HAP-1 (cell line): ENCODE measurements around the gene ZNF528.

Experiments used
- DNase-seq, 2 experiments: peaks; one replicate each; pipeline ENCODE4 v3.0.0-alpha.2; 2016 to 2020; ENCODE audit warnings: low spot score in 2 of 2
- H3K27me3 ChIP-seq: fragments of 250-450 bp; sonication (Bioruptor Pico); 2 replicates; pipeline ENCODE4 v1.5.1; 2020; ENCODE audit warnings: low read depth, mild to moderate bottlenecking, moderate library complexity
- H3K36me3 ChIP-seq: fragments of 250-450 bp; sonication (Bioruptor Pico); replicated peaks from 2 replicates; pipeline ENCODE4 v1.5.1; 2020; ENCODE audit warnings: mild to moderate bottlenecking
- H3K4me1 ChIP-seq: fragments of 250-450 bp; sonication (Bioruptor Pico); 2 replicates; pipeline ENCODE4 v1.5.1; 2020; ENCODE audit warnings: mild to moderate bottlenecking
- H3K4me3 ChIP-seq: fragments of 250-450 bp; sonication (Bioruptor Pico); 2 replicates; pipeline ENCODE4 v1.5.1; 2020; ENCODE audit warnings: mild to moderate bottlenecking, moderate library complexity
- H3K9me3 ChIP-seq: fragments of 250-450 bp; sonication (Bioruptor Pico); 2 replicates; pipeline ENCODE4 v1.5.1; 2020; ENCODE audit warnings: mild to moderate bottlenecking, moderate library complexity
- in situ Hi-C: fragments of 300-500 bp; cut with MboI; formaldehyde crosslinking; loops from 3 replicates; pipeline ENCODE4 v1.14.3; 2020; ENCODE audit warnings: low sequenced_read_pairs, inconsistent platforms, mixed read lengths

ZNF528 gene

DNA sequence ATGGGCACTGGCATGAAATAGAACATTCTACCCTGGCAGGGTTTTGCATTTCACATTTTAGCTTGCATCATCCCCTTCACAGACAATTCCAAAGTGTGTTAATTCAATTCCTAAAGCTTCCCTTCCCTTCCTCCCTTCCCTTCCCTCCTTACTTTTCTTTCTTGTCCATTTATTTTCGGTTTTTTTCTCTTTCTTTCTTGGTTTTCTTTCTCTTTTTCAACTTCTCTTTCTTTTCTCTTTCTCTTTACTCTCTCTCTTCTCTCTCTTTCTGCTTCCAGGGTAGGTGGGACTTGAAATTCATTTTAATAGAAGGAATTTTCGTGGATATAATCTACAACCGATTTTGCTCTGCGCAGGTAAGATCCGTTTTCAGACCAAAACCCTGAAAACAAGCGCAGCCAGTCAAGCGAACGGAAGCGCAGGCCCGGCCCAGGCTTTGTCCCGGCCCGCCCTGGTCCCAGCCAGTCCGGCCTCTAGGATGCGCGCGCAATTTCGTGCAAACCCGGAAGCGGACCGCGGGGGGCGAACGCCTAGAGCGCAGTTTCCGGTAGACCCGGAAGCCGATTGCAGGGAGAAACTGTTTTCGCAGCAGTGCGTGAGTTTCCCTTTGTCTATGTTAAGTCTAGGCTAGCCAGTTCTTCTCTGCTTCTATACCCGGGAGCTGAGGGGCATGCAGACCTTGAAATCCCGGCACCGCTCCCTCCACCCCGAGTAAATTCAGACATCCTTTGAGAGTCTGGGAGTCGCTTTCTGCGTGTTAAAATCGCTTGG is at the start of gene ZNF528:
ZNF528 (plus strand) TSS at position 540 of the 771 bp plus-strand sequence. CDS start 4,165 bp downstream, outside the sequence.
- DNase-seq, result no peak
- Histone ChIP-seq H3K4me1 (no peaks in the 10 kb centered on the region), H3K27me3 (no peaks in the 10 kb centered on the region), H3K36me3 (no peaks in the 10 kb centered on the region), H3K9me3 (no peaks in the 10 kb centered on the region), H3K4me3 (no peak within 1 kb of the TSS)
- in situ Hi-C loops, result no loop called here

DNA sequence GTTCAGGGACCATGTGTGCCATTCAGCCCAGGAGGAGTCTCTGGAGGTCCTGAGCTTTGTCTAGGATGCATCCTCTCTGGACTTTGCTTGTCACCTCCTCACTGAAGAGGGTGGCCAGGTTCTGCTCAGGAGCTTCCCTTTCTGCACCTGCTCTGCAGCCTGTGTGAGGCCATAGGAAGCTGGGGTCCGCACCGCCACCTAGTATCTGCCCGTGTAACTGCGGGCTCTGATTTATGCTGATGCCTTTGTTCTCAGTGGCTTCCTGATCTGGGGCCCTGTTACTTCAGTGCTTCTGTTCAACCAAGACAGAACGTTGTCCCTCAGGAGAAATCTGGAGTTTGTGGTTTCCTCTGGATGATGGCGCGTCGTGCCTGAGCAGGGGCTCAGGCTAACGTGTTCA is 46.1 kb upstream of the ZNF528 start:
- Histone ChIP-seq H3K27me3 (no peaks in the 10 kb centered on the region), H3K4me1 (no peaks in the 10 kb centered on the region), H3K4me3 (no peak overlapping the region), H3K36me3 (no peaks in the 10 kb centered on the region), H3K9me3 (no peaks in the 10 kb centered on the region; the same call in 1 of the 2 replicates)
- in situ Hi-C loops, result no loop called here
- no peak for DNase-seq

DNA sequence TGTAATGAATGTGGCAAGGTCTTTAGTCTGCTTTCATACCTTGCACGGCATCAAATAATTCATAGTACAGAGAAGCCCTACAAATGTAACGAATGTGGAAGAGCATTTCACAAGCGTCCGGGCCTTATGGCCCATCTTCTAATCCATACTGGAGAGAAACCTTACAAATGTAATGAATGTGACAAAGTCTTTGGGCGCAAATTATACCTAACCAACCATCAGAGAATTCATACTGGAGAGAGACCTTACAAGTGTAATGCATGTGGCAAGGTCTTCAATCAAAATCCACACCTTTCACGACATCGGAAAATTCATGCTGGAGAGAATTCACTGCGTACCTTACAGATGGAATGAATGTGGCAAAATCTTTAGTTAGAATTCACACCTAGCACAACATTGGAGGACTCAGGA is 31.2 kb upstream of the ZNF528 start:
- DNase-seq, result no peak
- in situ Hi-C loops, result no loop called here
- H3K9me3 ChIP-seq, result no peaks in the 10 kb centered on the region; the same call in 1 of the 2 replicates

DNA sequence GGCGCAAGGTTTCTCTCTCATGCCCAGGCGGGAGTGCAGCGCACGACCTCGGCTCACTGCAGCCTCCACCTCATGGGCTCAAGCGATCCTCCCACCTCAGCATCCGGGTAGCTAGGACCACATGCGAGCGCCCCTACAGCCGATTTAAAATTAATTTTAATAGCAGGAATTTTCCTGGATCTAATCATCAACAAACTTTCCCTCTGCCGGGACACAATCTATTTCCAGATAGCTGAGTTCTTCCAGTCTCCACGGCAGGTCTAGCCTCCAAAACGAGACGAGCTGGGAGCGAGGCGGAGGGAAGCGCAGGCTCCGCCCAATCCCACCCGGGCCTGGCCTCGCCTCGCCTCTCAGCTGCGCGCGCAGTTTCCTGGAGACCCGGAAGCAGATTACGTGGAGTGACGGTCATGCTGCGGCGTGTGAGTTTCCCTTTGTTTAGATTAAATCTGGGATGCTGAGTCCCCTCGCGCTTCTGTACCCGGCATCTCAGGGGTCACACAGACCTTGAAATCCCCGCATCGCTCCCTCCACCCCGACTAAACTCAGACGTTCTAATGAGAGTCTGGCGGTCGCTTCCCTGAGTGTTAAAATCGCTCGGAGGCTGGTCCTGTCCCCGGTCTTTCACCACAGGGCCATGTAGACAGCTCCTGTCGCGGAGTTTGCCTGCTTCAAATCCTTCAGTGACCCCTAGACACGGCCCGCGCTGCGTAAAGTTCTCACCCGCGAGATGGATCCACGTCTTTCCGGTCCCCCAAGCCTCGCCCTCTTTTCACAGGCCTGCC is 27.9 kb upstream of the ZNF528 start, which contains the start of gene ZNF880:
ZNF880 (plus strand) TSS at position 365 of the 782 bp plus-strand sequence; CDS start at position 408, 43 bp downstream.
- DNase-seq, result no peak

More for the DNA sequence above, 31.2 kb upstream of the ZNF528 start:
- H3K4me1 ChIP-seq, result no peaks in the 10 kb centered on the region
- H3K4me3 ChIP-seq, result no peak overlapping the region
- H3K36me3 ChIP-seq, result no peaks in the 10 kb centered on the region
- H3K27me3 ChIP-seq, result no peaks in the 10 kb centered on the region

DNA sequence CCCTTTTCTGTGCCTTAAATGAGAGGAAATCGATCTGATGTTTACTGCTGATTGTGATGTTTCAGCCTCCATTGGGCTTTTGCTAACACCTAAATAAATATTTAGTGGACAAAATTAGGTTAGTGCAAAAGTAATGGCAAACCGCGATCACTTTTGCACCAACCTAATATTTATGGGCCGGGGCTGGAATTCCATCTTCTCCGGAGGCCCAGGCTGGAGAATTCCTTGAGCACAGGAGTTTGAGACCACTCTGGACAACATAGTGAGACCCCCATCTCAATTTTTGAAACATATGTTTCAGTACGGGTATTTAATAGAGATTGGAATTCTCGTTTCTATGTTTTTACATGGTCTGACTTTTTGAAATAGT is 27.3 kb upstream of the ZNF528 start:
- H3K36me3 ChIP-seq, result no peaks in the 10 kb centered on the region
- H3K27me3 ChIP-seq, result no peaks in the 10 kb centered on the region
- H3K4me3 ChIP-seq, result no peak overlapping the region
- in situ Hi-C loops, result no loop called here
- DNase-seq, result no peak
- no peaks in the 10 kb centered on the region; the same call in 1 of the 2 replicates for H3K9me3 ChIP-seq
- H3K4me1 ChIP-seq, result no peaks in the 10 kb centered on the region

More for the DNA sequence above, 27.9 kb upstream of the ZNF528 start, which contains the start of gene ZNF880:
- Histone ChIP-seq H3K36me3 (no peaks in the 10 kb centered on the region), H3K9me3 (no peaks in the 10 kb centered on the region; the same call in 1 of the 2 replicates), H3K4me1 (no peaks in the 10 kb centered on the region), H3K27me3 (no peaks in the 10 kb centered on the region), H3K4me3 (no peak within 1 kb of the TSS)
- in situ Hi-C loops, result no loop called here

DNA sequence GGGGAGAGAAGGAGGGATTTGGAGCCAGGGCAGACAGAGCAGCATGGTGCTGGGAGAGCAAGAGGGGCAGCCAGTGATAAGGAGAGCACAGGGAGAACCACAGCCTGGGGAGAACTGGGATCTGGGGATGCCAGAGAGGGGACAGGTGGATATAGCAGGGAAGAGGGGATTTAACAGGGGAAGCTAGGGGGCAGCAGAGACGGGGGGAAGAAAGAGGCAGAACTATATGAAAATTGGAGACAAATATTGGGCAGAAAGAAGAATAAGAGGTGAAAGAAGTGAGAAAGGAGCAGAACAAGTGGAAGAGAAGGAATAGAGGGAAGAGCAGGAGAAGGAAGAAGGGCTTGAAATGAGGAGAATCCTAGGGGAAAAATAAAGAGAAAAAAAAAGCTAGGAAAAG is 6.5 kb upstream of the ZNF528 start:
- in situ Hi-C loops, result no loop called here
- DNase-seq, result no peak
- Histone ChIP-seq H3K27me3 (no peaks in the 10 kb centered on the region), H3K4me3 (no peak overlapping the region), H3K9me3 (no peaks in the 10 kb centered on the region), H3K4me1 (no peaks in the 10 kb centered on the region), H3K36me3 (no peaks in the 10 kb centered on the region)

DNA sequence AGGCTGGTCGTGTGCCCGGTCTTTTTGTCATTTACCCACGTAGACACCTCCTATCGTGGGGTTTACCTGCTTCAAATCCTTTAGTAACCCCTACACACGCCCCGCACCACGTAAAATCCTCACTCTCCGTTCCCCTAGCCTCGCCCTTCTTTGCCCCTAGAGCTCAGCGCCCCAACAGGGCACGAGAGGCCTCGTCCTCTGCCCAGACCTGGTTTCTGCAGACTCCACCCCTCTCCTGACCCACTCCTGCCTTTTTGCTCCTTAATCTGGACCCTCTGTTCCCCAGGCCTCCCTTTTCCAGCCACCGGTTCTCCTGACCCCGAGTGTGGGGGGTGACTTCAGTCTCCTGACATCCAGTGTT is 412 bp downstream of the ZNF528 start:
- in situ Hi-C loops, result no loop called here
- DNase-seq, result no peak
- H3K9me3 ChIP-seq, result no peaks in the 10 kb centered on the region
- H3K4me3 ChIP-seq, result no peak overlapping the region
- no peaks in the 10 kb centered on the region for H3K4me1 ChIP-seq
- H3K36me3 ChIP-seq, result no peaks in the 10 kb centered on the region
- no peaks in the 10 kb centered on the region for H3K27me3 ChIP-seq

DNA sequence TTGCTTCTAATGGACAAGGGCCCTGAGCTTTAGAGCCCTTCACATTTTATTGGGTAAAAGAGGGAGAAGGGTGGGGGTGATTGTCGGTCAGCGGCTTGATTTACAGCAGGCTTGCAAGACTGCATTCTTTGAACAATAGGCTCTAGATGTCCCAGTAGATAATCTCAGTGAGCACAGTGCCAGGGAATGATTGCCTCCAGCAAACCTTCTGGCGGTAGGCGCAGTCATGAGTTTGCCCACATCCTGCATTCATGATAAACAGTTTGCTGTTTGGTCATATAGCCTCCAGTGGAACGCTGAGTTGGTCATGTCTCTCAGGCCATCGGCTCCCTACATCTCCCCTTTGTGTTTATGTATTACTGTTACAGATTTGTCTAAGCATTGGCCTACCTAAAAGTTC is 12.6 kb downstream of the ZNF528 start:
- Histone ChIP-seq H3K4me3 (no peak overlapping the region), H3K27me3 (no peaks in the 10 kb centered on the region), H3K36me3 (no peaks in the 10 kb centered on the region), H3K4me1 (no peaks in the 10 kb centered on the region), H3K9me3 (no peaks in the 10 kb centered on the region)
- DNase-seq, result no peak
- in situ Hi-C loops, result no loop called here

DNA sequence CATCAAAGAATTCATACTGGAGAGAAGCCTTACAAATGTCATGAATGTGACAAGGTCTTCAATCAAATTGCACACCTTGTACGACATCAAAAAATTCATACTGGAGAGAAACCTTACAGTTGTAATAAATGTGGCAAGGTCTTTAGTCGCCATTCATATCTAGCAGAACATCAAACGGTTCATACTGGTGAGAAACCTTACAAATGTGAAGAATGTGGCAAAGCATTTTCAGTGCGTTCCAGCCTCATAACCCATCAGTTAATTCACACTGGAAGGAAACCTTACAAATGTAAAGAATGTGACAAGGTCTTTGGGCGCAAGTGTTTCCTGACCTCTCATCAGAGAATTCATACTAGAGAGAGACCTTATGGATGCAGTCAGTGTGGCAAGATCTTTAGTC is 18.1 kb downstream of the ZNF528 start:
- DNase-seq, result no peak
- in situ Hi-C loops, result no loop called here
- H3K9me3 ChIP-seq, result no peaks in the 10 kb centered on the region; the same call in 1 of the 2 replicates

DNA sequence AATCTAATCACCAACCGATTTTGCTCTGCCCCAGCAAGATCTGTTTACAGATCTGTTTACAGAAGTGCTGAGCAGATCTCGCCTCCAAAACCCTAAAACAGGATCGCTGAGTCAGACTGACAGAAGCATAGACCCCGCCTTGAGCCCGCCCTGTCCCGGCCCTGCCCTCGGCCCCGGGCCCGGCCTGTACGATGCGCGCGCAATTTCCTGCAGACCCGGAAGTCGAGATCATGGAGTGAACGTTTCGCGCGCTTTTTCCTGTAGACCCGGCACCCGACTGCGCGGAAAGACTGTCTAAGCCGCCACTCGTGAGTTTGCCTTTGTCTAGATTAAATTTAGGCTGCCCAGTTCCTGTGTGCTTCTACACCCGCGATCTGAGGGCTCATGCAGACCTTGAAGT is 31.3 kb downstream of the ZNF528 start, which contains the start of gene ZNF534:
ZNF534 (plus strand) TSS at position 212 of the 400 bp plus-strand sequence. CDS start 2,327 bp downstream, outside the sequence.
- no peak for DNase-seq
- no peak within 1 kb of the TSS for H3K4me3 ChIP-seq
- H3K9me3 ChIP-seq, result no peaks in the 10 kb centered on the region
- no peaks in the 10 kb centered on the region for H3K4me1 ChIP-seq
- H3K36me3 ChIP-seq, result no peaks in the 10 kb centered on the region
- in situ Hi-C loops, result no loop called here
- H3K27me3 ChIP-seq, result no peaks in the 10 kb centered on the region

More for the DNA sequence above, 18.1 kb downstream of the ZNF528 start:
- Histone ChIP-seq H3K4me1 (no peaks in the 10 kb centered on the region), H3K27me3 (no peaks in the 10 kb centered on the region), H3K4me3 (no peak overlapping the region), H3K36me3 (no peaks in the 10 kb centered on the region)

DNA sequence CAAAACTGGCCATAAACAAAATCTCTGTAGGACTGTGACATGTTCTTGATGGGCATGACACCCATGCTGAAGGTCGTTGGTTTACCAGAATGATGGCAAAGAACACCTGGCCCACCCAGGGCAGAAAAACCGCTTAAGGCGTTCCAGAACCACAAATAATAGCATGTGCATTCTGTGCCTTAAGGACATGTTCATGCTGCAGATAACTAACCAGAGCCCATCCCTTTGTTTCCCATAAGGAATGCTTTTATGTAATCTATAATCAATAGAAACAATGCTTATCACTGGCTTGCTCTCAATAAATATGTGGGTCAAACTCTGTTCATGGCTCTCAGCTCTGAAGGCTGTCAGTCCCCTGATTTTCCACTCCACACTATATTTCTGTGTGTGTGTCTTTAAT is 44.5 kb downstream of the ZNF528 start:
- DNase-seq, result no peak
- Histone ChIP-seq H3K9me3 (peaks cover 3% of the 10 kb centered on the region; the same call in 1 of the 2 replicates), H3K36me3 (no peaks in the 10 kb centered on the region), H3K4me3 (no peak overlapping the region), H3K27me3 (no peaks in the 10 kb centered on the region), H3K4me1 (no peaks in the 10 kb centered on the region)
- in situ Hi-C loops, result no loop called here

DNA sequence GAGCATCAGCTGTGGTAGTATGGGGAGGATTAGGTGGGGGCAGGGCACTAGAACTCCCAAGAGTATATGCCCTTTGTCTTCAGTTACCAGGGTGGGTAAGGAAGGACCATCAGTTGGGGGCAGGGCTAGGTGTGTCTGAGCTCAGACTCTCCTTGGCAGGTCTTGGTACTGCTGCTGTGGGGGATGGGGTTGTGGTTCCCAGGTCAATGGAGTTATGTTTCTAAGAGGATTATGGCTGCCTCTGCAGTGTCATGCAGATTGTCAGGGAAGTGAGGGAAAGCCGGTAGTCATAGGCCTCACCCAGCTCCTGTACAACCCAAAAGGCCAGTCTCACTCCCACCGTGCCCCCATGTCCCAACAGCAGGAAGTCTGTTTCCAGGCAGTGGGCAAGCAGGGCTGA is 46.9 kb downstream of the ZNF528 start:
- peaks cover 3% of the 10 kb centered on the region; the same call in 1 of the 2 replicates for H3K9me3 ChIP-seq
- no peak for DNase-seq
- in situ Hi-C loops, result no loop called here

DNA sequence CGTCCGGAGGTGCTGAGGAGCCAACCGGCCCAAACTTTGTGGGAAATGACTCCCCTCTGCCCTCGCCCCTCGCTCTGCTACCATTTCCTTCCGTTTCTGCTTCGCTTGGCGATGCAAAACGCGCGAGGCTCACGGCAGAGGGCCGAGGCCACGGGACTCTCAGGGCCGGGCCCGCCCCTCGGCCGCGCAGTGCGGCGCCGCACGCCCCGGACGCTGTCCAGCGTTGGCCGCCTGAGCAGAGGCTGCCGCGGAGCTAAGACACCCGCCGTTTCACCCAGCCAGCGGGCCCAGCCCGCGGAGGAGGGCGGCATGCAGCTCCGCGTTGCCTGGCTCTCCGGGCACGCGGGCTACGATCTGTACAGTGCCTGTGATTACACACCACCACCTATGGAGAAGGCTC is 53.6 kb downstream of the ZNF528 start:
- H3K27me3 ChIP-seq, result no peaks in the 10 kb centered on the region
- no peaks in the 10 kb centered on the region for H3K4me1 ChIP-seq
- H3K9me3 ChIP-seq, result peaks cover 3% of the 10 kb centered on the region; the same call in 1 of the 2 replicates
- no peaks in the 10 kb centered on the region for H3K36me3 ChIP-seq
- DNase-seq, result no peak
- in situ Hi-C loops, result no loop called here
- H3K4me3 ChIP-seq, result no peak overlapping the region

More for the DNA sequence above, 46.9 kb downstream of the ZNF528 start:
- H3K36me3 ChIP-seq, result no peaks in the 10 kb centered on the region
- no peaks in the 10 kb centered on the region for H3K27me3 ChIP-seq
- H3K4me3 ChIP-seq, result no peak overlapping the region
- H3K4me1 ChIP-seq, result no peaks in the 10 kb centered on the region
